Neural progenitor cell (in vitro differentiated cells): ENCODE data around the gene CRB2. TPM values are rescaled to one million over a fixed set of nuclear protein-coding genes. Genes with fewer than 3 reads are reported as not detected.

Experiments used
- DNase-seq: peaks from one replicate; pipeline ENCODE4 v3.0.0-alpha.2; 2016; ENCODE audit warnings: low spot score
- H2AFZ ChIP-seq: fragments of 200-600 bp; sonication (generic); replicated peaks from 2 replicates; pipeline ENCODE4 v1.6.1; 2016; ENCODE audit warnings: antibody characterized with exemption
- H3F3A ChIP-seq: fragments of 200-600 bp; sonication (generic); 2 replicates; pipeline ENCODE4 v1.6.1; 2016; ENCODE audit warnings: antibody characterized with exemption, low read depth
- H3K27ac ChIP-seq: fragments of 200-600 bp; sonication (generic); 2 replicates; pipeline ENCODE4 v1.5.1; 2016; ENCODE audit warnings: mild to moderate bottlenecking
- H3K27me3 ChIP-seq: fragments of 200-600 bp; sonication (generic); 2 replicates; pipeline ENCODE4 v1.6.1; 2016; ENCODE audit warnings: mild to moderate bottlenecking, moderate library complexity
- H3K36me3 ChIP-seq: fragments of 200-600 bp; sonication (generic); 2 replicates; pipeline ENCODE4 v1.5.1; 2016
- H3K4me1 ChIP-seq: fragments of 200-600 bp; sonication (generic); 2 replicates; pipeline ENCODE4 v1.6.1; 2016; ENCODE audit warnings: mixed run types
- H3K4me2 ChIP-seq: fragments of 200-600 bp; sonication (generic); 2 replicates; pipeline ENCODE4 v1.6.1; 2016
- H3K4me3 ChIP-seq: fragments of 200-600 bp; sonication (generic); 2 replicates; pipeline ENCODE4 v1.5.1; 2016
- H3K79me2 ChIP-seq: fragments of 200-600 bp; sonication (generic); 2 replicates; pipeline ENCODE4 v1.6.1; 2016; ENCODE audit warnings: low read depth
- H3K9ac ChIP-seq: fragments of 200-600 bp; sonication (generic); 2 replicates; pipeline ENCODE4 v1.6.1; 2016
- H3K9me3 ChIP-seq: fragments of 200-600 bp; sonication (generic); 2 replicates; pipeline ENCODE4 v1.5.1; 2016; ENCODE audit warnings: low read depth
- H4K20me1 ChIP-seq: fragments of 200-600 bp; sonication (generic); 2 replicates; pipeline ENCODE4 v1.6.1; 2016; ENCODE audit warnings: low read depth
- H3K27ac Mint-ChIP-seq: 3 replicates; pipeline ENCODE4 v1.8.0; 2021; ENCODE audit warnings: mixed read lengths
- H3K27me3 Mint-ChIP-seq: 2 replicates; pipeline ENCODE4 v1.8.0; 2022; ENCODE audit warnings: low read depth, mild to moderate bottlenecking, inconsistent platforms, moderate library complexity, mixed read lengths; ENCODE audit not compliant: insufficient read depth
- H3K36me3 Mint-ChIP-seq: 3 replicates; pipeline ENCODE4 v1.8.0; 2021; ENCODE audit warnings: mixed read lengths
- H3K4me1 Mint-ChIP-seq: 3 replicates; pipeline ENCODE4 v1.8.0; 2021; ENCODE audit warnings: mixed read lengths
- H3K4me3 Mint-ChIP-seq: 3 replicates; pipeline ENCODE4 v1.8.0; 2021; ENCODE audit warnings: mild to moderate bottlenecking, moderate library complexity, mixed read lengths
- H3K9me3 Mint-ChIP-seq: 3 replicates; pipeline ENCODE4 v1.8.0; 2020; ENCODE audit warnings: mixed read lengths
- EZH2 ChIP-seq: fragments of 200-600 bp; sonication (generic); IDR thresholded peaks from 2 replicates; pipeline ENCODE4 v1.6.1; 2017; ENCODE audit warnings: antibody characterized with exemption, mild to moderate bottlenecking, moderate library complexity
- EZH2phosphoT487 ChIP-seq: fragments of 200-600 bp; sonication (generic); IDR thresholded peaks from 2 replicates; pipeline ENCODE4 v1.6.1; 2017; ENCODE audit warnings: antibody characterized with exemption
- total RNA-seq: library from RNA; depleted of rRNA; stranded (reverse); fragments of >200 nt; gene quantifications from 2 replicates; pipeline ENCODE4 v1.2.3, GENCODE V29; 2015; ENCODE audit warnings: low replicate concordance
- TF ChIP-seq, protein P1 (sequence below): fragments of 200-600 bp; sonication (generic); IDR thresholded peaks from 2 replicates; pipeline ENCODE4 v1.5.1; 2017; ENCODE audit warnings: antibody characterized with exemption, mild to moderate bottlenecking

The CRB2 gene
- total RNA-seq, 1 donor from 2014 or later = 18.5 TPM

DNA sequence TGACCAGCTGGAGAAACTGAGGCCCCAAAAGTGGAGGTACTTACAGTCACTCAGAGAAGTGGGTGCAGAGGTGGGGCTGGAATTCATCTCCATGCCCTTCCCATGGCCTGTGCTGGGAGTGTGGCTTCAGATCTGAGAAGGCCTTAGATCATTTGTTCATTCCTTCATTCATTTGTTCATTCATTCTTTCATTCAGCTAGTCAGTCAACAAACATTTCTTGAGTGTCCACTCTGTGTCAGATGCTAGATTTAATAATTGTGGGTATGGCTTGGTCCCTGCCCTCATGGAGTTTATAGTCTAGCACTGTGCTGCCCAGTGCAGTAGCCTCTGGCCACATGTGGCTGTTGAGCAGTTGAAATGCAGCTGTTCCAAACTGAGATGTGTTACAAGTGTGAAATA is 19.0 kb upstream of the CRB2 start:
- no peaks in the 10 kb centered on the region for H3K36me3 ChIP-seq
- Mint-ChIP-seq H3K4me1 (peaks cover 55% of the 10 kb centered on the region), H3K4me3 (no peak overlapping the region), H3K27ac (no peak overlapping the region), H3K27me3 (peaks cover 10% of the 10 kb centered on the region), H3K36me3 (no peaks in the 10 kb centered on the region), H3K9me3 (no peaks in the 10 kb centered on the region)
- DNase-seq = no peak
- TF ChIP-seq EZH2 = no peak
- TF ChIP-seq EZH2phosphoT487 = no peak
- TF ChIP-seq, protein P1, sequence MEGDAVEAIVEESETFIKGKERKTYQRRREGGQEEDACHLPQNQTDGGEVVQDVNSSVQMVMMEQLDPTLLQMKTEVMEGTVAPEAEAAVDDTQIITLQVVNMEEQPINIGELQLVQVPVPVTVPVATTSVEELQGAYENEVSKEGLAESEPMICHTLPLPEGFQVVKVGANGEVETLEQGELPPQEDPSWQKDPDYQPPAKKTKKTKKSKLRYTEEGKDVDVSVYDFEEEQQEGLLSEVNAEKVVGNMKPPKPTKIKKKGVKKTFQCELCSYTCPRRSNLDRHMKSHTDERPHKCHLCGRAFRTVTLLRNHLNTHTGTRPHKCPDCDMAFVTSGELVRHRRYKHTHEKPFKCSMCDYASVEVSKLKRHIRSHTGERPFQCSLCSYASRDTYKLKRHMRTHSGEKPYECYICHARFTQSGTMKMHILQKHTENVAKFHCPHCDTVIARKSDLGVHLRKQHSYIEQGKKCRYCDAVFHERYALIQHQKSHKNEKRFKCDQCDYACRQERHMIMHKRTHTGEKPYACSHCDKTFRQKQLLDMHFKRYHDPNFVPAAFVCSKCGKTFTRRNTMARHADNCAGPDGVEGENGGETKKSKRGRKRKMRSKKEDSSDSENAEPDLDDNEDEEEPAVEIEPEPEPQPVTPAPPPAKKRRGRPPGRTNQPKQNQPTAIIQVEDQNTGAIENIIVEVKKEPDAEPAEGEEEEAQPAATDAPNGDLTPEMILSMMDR = no peak
- H3K4me2 ChIP-seq = no peak overlapping the region
- H3K27me3 ChIP-seq = no peaks in the 10 kb centered on the region
- H2AFZ ChIP-seq = no peak overlapping the region
- H3F3A ChIP-seq = no peaks in the 10 kb centered on the region
- H3K79me2 ChIP-seq = no peaks in the 10 kb centered on the region
- no peak overlapping the region for H3K9ac ChIP-seq
- no peak overlapping the region for H3K27ac ChIP-seq
- H3K9me3 ChIP-seq = no peaks in the 10 kb centered on the region
- peaks cover 6% of the 10 kb centered on the region for H3K4me1 ChIP-seq
- no peak overlapping the region for H3K4me3 ChIP-seq
- no peaks in the 10 kb centered on the region for H4K20me1 ChIP-seq

DNA sequence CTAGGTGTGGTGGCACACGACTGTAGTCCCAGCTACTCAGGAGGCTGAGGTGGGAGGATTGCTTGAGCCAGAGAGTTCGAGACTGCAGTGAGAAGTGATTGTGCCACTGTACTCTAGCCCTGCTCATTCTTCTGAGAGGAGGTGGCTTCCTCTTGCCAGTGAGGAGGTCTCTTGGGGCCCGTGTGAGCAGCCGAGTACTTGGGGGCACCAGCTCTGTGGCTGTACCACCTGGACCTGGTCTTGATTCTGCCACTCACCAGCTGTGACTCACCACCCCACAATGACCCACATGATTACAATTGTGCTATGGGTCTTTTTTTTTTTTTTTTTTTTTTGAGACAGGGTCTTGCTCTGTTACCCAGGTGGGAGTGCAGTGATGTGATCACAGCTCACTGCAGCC is 18.0 kb upstream of the CRB2 start:
- Histone ChIP-seq H3K9me3 (no peaks in the 10 kb centered on the region), H3F3A (no peaks in the 10 kb centered on the region), H3K4me2 (no peak overlapping the region), H4K20me1 (no peaks in the 10 kb centered on the region), H3K4me1 (peaks cover 6% of the 10 kb centered on the region), H3K27ac (no peak overlapping the region), H3K27me3 (no peaks in the 10 kb centered on the region), H3K4me3 (no peak overlapping the region), H3K79me2 (no peaks in the 10 kb centered on the region), H3K36me3 (no peaks in the 10 kb centered on the region), H3K9ac (no peak overlapping the region), H2AFZ (no peak overlapping the region)
- H3K27ac Mint-ChIP-seq = no peak overlapping the region
- peaks cover 52% of the 10 kb centered on the region for H3K4me1 Mint-ChIP-seq
- TF ChIP-seq EZH2phosphoT487 = no peak
- TF ChIP-seq, protein P1 = no peak
- no peak for TF ChIP-seq EZH2
- no peak overlapping the region for H3K4me3 Mint-ChIP-seq
- no peaks in the 10 kb centered on the region for H3K9me3 Mint-ChIP-seq
- H3K27me3 Mint-ChIP-seq = peaks cover 10% of the 10 kb centered on the region
- H3K36me3 Mint-ChIP-seq = no peaks in the 10 kb centered on the region
- no peak for DNase-seq

DNA sequence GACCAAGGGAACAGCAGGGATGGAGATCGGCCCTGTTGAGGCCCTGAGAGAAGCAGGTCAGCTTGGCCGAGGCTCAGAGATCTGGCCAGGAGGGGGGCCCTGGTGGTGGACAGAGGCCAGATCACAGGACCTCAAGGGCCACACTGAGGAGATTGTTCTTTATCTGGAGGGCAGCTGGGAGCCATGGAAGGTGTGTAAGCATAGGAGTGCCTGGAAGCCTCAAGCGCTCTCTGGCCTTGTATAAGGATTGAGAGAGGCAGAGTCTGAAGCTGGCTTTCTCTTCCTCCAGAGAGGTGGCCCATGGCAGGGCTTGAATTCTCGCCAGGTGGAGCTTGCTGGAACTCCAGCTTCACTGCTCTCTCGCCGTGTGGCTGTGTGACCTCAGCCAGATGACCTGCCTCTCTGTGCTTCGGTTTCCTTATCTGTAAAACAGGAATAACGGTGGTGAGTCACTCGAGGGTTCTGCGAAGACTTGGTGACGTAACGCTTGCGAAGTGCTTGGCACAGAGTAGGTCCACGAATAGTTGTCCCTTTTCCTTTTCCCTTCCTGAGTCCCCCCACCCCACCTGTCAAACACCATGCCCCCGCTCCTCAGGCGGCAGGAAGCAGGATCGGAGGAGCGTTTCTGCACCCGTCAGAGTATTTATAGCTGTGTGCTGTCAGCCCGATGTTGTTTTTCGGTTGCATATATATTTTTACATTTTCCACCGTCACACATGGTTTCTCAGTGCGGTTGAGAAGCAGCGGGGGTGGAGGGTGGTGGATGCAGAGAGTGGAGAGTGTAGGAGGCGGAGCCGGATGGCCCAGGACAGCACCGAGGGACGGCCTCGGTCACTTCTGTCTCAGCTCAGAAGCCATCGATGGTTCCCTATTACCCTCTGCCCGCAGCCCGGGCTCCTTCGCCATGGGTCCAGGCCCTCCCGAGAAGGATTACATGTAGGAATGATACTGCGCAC is 17.0 kb upstream of the CRB2 start:
- Histone ChIP-seq H3F3A (no peaks in the 10 kb centered on the region), H3K36me3 (no peaks in the 10 kb centered on the region), H3K9me3 (no peaks in the 10 kb centered on the region), H4K20me1 (no peaks in the 10 kb centered on the region), H3K79me2 (no peaks in the 10 kb centered on the region), H3K27ac (no peak overlapping the region), H3K4me1 (peaks cover 6% of the 10 kb centered on the region), H3K27me3 (no peaks in the 10 kb centered on the region), H3K4me2 (no peak overlapping the region), H3K4me3 (no peak overlapping the region), H3K9ac (no peak overlapping the region), H2AFZ (peak overlapping the region; percentile 64)
- no peaks in the 10 kb centered on the region for H3K36me3 Mint-ChIP-seq
- H3K27ac Mint-ChIP-seq = peak overlapping the region; percentile 91
- peaks cover 10% of the 10 kb centered on the region for H3K27me3 Mint-ChIP-seq
- DNase-seq = no peak
- peak overlapping the region; percentile 64 for H3K4me3 Mint-ChIP-seq
- peaks cover 49% of the 10 kb centered on the region for H3K4me1 Mint-ChIP-seq
- TF ChIP-seq EZH2phosphoT487 = no peak
- TF ChIP-seq EZH2 = no peak
- TF ChIP-seq, protein P1 = no peak
- no peaks in the 10 kb centered on the region for H3K9me3 Mint-ChIP-seq
